HepG2 (cell line): ENCODE results near the gene NCOA5. TPM values are rescaled to one million over a fixed set of nuclear protein-coding genes. Genes with fewer than 3 reads are reported as not detected.

ENCODE experiments used
- ATRX ChIP-seq: sonication (generic); formaldehyde crosslinking; IDR thresholded peaks from 2 replicates; pipeline ENCODE4 v1.4.0; 2020; ENCODE audit warnings: missing genetic modification reagents, borderline replicate concordance
- BRD4 ChIP-seq: sonication (generic); formaldehyde crosslinking; IDR thresholded peaks from 2 replicates; pipeline ENCODE4 v1.4.0; 2020; ENCODE audit warnings: missing genetic modification reagents
- NR2C2 ChIP-seq: sonication (generic); formaldehyde crosslinking; IDR thresholded peaks from 2 replicates; pipeline ENCODE4 v1.4.0; 2020; ENCODE audit warnings: missing genetic modification reagents, mild to moderate bottlenecking, moderate library complexity, borderline replicate concordance
- RFX5 ChIP-seq: IDR thresholded peaks from 2 replicates; pipeline ENCODE4 v1.6.1; 2011; ENCODE audit warnings: low read depth, low read length, improper control_type of control experiment
- SP5 ChIP-seq: IDR thresholded peaks from 2 replicates; pipeline ENCODE4 v1.6.1; 2016; ENCODE audit warnings: low read depth, borderline replicate concordance
- SUZ12 ChIP-seq: fragments of 150-350 bp; IDR thresholded peaks from 2 replicates; pipeline ENCODE4 v1.6.1; 2014; ENCODE audit warnings: low read depth, low read length
- TBL1XR1 ChIP-seq: fragments of 150-350 bp; IDR thresholded peaks from 2 replicates; pipeline ENCODE4 v1.6.1; 2014; ENCODE audit warnings: borderline replicate concordance, low read length; ENCODE audit not compliant: partially characterized antibody
- U2AF2 ChIP-seq: fragments of 200-400 bp; formaldehyde crosslinking; IDR thresholded peaks from 2 replicates; pipeline ENCODE4 v1.6.1; 2017; ENCODE audit warnings: low read depth, mild to moderate bottlenecking, low read length
- ZBTB21 ChIP-seq: sonication (generic); formaldehyde crosslinking; IDR thresholded peaks from 2 replicates; pipeline ENCODE4 v1.4.0; 2020; ENCODE audit warnings: missing genetic modification reagents
- ZBTB38 ChIP-seq: sonication (generic); formaldehyde crosslinking; IDR thresholded peaks from 2 replicates; pipeline ENCODE4 v1.5.1; 2020; ENCODE audit warnings: mild to moderate bottlenecking, missing genetic modification reagents
- ZNF430 ChIP-seq: sonication (generic); formaldehyde crosslinking; IDR thresholded peaks from 2 replicates; pipeline ENCODE4 v1.9.0; 2021; ENCODE audit warnings: mild to moderate bottlenecking, missing genetic modification reagents
- polyA plus RNA-seq, 8 experiments: library from polyadenylated mRNA; depleted of rRNA in 3 of 8; stranded (reverse) in 7 of 8; unstranded in 1 of 8; fragments of >200 nt; fragmentation: Illumina TruSeq in 4 of 8; extraction: Trizol in 4 of 8; gene quantifications; 2 replicates each; pipeline versions ENCODE4 v1.2.1 to v1.2.3, GENCODE V29; 2011 to 2016; ENCODE audit warnings: low read depth in 4 of 8, missing spikeins in 1 of 8, mixed read lengths in 1 of 8; ENCODE audit not compliant: insufficient read depth in 1 of 8
- total RNA-seq, 5 experiments: library from RNA; depleted of rRNA; stranded (reverse); fragments of >200 nt; fragmentation: Illumina TruSeq; extraction: Trizol; gene quantifications; 2 replicates each; pipeline ENCODE4 v1.2.3, GENCODE V29; 2016; ENCODE audit warnings: low read depth in 1 of 5
- TF ChIP-seq, protein P1 (sequence below): IDR thresholded peaks from 2 replicates; pipeline ENCODE4 v1.6.1; 2012; ENCODE audit warnings: low read depth, low read length, improper control_type of control experiment
- TF ChIP-seq, protein P2 (sequence below): IDR thresholded peaks from 2 replicates; pipeline ENCODE4 v1.6.1; 2016; ENCODE audit warnings: low read depth, control low read depth
- TF ChIP-seq, protein P3 (sequence below): sonication (generic); formaldehyde crosslinking; conservative IDR thresholded peaks from 2 replicates; pipeline ENCODE4 v1.8.1; 2023; ENCODE audit warnings: missing genetic modification reagents
- TF ChIP-seq, protein P4 (sequence below): sonication (generic); formaldehyde crosslinking; IDR thresholded peaks from 2 replicates; pipeline ENCODE4 v1.4.0; 2020; ENCODE audit warnings: missing genetic modification reagents
- TF ChIP-seq, protein P5 (sequence below): IDR thresholded peaks from 2 replicates; pipeline ENCODE4 v1.6.1; 2012; ENCODE audit warnings: inconsistent platforms
- TF ChIP-seq, protein P6 (sequence below): sonication (generic); formaldehyde crosslinking; IDR thresholded peaks from 2 replicates; pipeline ENCODE4 v1.5.0; 2020; ENCODE audit warnings: mild to moderate bottlenecking, low read depth, missing genetic modification reagents, borderline replicate concordance

The NCOA5 gene
- total and polyA plus RNA-seq, 2 of the 13 experiments (the other 11 are each of a cell fraction or from before 2014, with no cell fraction given), result 16.5 to 28.4 TPM

DNA sequence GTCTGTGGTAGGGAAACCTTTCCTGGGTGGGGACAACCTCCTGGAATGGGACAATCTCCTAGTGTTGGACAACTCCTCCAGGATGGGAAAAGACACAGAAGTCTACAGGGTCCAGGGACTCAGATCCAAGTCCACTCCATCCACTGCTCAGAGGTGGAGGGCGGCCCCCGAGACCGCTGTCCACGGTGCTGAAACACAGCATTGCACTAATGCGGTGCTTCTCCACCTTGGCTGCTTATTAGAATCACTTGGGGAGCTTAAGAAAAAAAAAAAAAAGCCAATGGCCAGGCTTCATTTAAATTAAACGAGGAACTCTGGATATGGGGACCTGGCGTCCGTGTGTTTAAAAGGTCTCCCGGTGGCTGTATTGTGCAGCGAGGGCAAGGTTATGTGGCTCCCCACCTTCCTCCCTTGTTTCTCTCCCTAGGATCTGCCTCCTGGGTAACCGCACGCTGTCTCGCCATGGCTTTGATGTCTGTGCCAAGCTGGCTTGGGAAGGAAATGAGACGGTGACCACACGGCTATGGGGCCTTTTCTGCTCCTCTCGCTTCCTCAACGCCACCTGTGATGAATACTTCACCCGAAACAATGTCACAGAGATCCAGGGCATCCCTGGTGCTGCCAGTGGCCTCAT lies 48.7 kb downstream of the NCOA5 start (continued):
- TF ChIP-seq ZNF430 (CRISPR knock-in tag) (peak; percentile 90), U2AF2 (no peak), SUZ12 (no peak), SP5 (CRISPR knock-in tag) (peak; percentile 61), ZBTB21 (peak; percentile 76; the same call in 1 of the 2 replicates), ATRX (CRISPR knock-in tag) (no peak), TBL1XR1 (no peak), BRD4 (CRISPR knock-in tag) (no peak), NR2C2 (no peak), RFX5 (no peak), ZBTB38 (CRISPR knock-in tag) (no peak)
- TF ChIP-seq, protein P1, sequence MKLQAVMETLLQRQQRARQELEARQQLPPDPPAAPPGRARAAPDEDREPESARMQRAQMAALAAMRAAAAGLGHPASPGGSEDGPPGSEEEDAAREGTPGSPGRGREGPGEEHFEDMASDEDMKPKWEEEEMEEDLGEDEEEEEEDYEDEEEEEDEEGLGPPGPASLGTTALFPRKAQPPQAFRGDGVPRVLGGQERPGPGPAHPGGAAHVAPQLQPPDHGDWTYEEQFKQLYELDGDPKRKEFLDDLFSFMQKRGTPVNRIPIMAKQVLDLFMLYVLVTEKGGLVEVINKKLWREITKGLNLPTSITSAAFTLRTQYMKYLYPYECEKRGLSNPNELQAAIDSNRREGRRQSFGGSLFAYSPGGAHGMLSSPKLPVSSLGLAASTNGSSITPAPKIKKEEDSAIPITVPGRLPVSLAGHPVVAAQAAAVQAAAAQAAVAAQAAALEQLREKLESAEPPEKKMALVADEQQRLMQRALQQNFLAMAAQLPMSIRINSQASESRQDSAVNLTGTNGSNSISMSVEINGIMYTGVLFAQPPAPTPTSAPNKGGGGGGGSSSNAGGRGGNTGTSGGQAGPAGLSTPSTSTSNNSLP, result no peak
- TF ChIP-seq, protein P2, sequence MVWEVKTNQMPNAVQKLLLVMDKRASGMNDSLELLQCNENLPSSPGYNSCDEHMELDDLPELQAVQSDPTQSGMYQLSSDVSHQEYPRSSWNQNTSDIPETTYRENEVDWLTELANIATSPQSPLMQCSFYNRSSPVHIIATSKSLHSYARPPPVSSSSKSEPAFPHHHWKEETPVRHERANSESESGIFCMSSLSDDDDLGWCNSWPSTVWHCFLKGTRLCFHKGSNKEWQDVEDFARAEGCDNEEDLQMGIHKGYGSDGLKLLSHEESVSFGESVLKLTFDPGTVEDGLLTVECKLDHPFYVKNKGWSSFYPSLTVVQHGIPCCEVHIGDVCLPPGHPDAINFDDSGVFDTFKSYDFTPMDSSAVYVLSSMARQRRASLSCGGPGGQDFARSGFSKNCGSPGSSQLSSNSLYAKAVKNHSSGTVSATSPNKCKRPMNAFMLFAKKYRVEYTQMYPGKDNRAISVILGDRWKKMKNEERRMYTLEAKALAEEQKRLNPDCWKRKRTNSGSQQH (CRISPR knock-in tag), result peak; percentile 96
- TF ChIP-seq, protein P3, sequence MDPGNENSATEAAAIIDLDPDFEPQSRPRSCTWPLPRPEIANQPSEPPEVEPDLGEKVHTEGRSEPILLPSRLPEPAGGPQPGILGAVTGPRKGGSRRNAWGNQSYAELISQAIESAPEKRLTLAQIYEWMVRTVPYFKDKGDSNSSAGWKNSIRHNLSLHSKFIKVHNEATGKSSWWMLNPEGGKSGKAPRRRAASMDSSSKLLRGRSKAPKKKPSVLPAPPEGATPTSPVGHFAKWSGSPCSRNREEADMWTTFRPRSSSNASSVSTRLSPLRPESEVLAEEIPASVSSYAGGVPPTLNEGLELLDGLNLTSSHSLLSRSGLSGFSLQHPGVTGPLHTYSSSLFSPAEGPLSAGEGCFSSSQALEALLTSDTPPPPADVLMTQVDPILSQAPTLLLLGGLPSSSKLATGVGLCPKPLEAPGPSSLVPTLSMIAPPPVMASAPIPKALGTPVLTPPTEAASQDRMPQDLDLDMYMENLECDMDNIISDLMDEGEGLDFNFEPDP (CRISPR knock-in tag), result no peak
- TF ChIP-seq, protein P4, sequence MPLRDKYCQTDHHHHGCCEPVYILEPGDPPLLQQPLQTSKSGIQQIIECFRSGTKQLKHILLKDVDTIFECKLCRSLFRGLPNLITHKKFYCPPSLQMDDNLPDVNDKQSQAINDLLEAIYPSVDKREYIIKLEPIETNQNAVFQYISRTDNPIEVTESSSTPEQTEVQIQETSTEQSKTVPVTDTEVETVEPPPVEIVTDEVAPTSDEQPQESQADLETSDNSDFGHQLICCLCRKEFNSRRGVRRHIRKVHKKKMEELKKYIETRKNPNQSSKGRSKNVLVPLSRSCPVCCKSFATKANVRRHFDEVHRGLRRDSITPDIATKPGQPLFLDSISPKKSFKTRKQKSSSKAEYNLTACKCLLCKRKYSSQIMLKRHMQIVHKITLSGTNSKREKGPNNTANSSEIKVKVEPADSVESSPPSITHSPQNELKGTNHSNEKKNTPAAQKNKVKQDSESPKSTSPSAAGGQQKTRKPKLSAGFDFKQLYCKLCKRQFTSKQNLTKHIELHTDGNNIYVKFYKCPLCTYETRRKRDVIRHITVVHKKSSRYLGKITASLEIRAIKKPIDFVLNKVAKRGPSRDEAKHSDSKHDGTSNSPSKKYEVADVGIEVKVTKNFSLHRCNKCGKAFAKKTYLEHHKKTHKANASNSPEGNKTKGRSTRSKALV, result no peak; the same call in 1 of the 2 replicates
- TF ChIP-seq, protein P5, sequence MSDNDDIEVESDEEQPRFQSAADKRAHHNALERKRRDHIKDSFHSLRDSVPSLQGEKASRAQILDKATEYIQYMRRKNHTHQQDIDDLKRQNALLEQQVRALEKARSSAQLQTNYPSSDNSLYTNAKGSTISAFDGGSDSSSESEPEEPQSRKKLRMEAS, result no peak
- TF ChIP-seq, protein P6, sequence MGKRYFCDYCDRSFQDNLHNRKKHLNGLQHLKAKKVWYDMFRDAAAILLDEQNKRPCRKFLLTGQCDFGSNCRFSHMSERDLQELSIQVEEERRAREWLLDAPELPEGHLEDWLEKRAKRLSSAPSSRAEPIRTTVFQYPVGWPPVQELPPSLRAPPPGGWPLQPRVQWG, result no peak
